Breast epithelium (tissue), 4 donors: ENCODE results near the gene GRIP1. TPM values are rescaled to one million over a fixed set of nuclear protein-coding genes. Genes with fewer than 3 reads are reported as not detected.

Experiments
- DNase-seq, 2 donors: peaks; one replicate each; pipeline ENCODE4 v3.0.0-alpha.2; 2019; ENCODE audit warnings: low spot score in 2 of 2
- H3K27ac ChIP-seq, 2 donors: fragments of 200-600 bp; sonication (generic) in 1 of 2; one replicate each; pipeline ENCODE4 v1.5.1; 2016 to 2019; ENCODE audit warnings: mild to moderate bottlenecking in 1 of 2
- H3K27me3 ChIP-seq, 2 donors: fragments of 200-600 bp; sonication (generic) in 1 of 2; one replicate each; pipeline versions ENCODE4 v1.5.1 to v1.6.0; 2017 to 2019; ENCODE audit warnings: control low read depth in 1 of 2, mild to moderate bottlenecking in 1 of 2
- H3K36me3 ChIP-seq: fragments of 200-600 bp; one replicate; pipeline ENCODE4 v1.5.1; 2019
- H3K4me1 ChIP-seq, 2 donors: fragments of 200-600 bp; sonication (generic); one replicate each; pipeline ENCODE4 v1.5.1; 2016 to 2019; ENCODE audit warnings: control low read depth in 1 of 2
- H3K4me3 ChIP-seq, 3 donors: fragments of 200-600 bp; sonication (generic); 1 replicate in 2 of 3; 2 replicates in 1 of 3; pipeline ENCODE4 v1.5.1; 2016 to 2019; ENCODE audit warnings: mild to moderate bottlenecking in 3 of 3, moderate library complexity in 2 of 3
- H3K9me3 ChIP-seq, 2 donors: fragments of 200-600 bp; sonication (generic) in 1 of 2; one replicate each; pipeline ENCODE4 v1.5.1; 2016 to 2019; ENCODE audit warnings: control low read depth in 1 of 2
- POLR2A ChIP-seq: fragments of 450-650 bp; IDR thresholded peaks from one replicate; pipeline ENCODE4 v1.6.1; 2016; ENCODE audit warnings: antibody characterized with exemption, mild to moderate bottlenecking, moderate library complexity
- POLR2AphosphoS5 ChIP-seq, 3 donors: sonication (generic); formaldehyde crosslinking; IDR thresholded peaks; one replicate each; pipeline ENCODE4 v1.6.1; 2017; ENCODE audit warnings: antibody characterized with exemption in 3 of 3
- intact Hi-C: fragments of 100-400 bp; cut with DNase I; formaldehyde crosslinking; loops from one replicate; pipeline ENCODE4 v1.15.1; 2023; ENCODE audit warnings: low total_unique reads
- total RNA-seq, 3 donors: library from RNA; depleted of rRNA; stranded (reverse); fragments of >200 nt; gene quantifications; one replicate each; pipeline ENCODE4 v1.1.0, GENCODE V29; 2016
- TF ChIP-seq, protein P1 (sequence below), 3 donors: fragments of 450-650 bp; IDR thresholded peaks; one replicate each; pipeline ENCODE4 v1.5.1; 2016 to 2017; ENCODE audit warnings: antibody characterized with exemption in 3 of 3, mild to moderate bottlenecking in 3 of 3, moderate library complexity in 3 of 3

Gene GRIP1
- total RNA-seq, 3 donors from 2014 or later = 0.48 to 6.3 (median 2.9) TPM

DNA sequence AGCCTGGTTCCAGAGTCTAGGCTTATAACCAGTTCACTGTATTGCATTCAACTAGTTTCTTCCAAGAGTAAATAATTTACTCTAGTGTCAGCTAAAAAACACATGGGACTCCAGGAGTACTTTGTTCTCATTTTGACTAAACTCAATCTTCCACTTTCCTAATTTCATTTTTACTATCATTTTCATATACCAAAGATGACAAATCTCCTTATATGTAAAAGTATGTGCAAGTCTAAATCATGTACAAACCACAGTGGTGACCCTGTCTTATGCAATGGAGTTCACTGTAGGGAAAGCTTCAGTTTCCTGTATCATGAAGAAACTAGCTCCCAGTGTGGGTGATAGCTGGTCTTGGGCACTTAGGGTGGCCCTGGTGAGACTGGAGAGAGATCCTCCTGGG is 225.0 kb downstream of the GRIP1 start:
- intact Hi-C loops = no loop called here
- Histone ChIP-seq H3K4me1 (no peaks in the 10 kb centered on the region), H3K4me3 (no peak overlapping the region), H3K27ac (no peak overlapping the region), H3K36me3 (no peaks in the 10 kb centered on the region), H3K9me3 (no peaks in the 10 kb centered on the region), H3K27me3 (no peaks in the 10 kb centered on the region)
- no peak for TF ChIP-seq POLR2AphosphoS5 (IDR thresholded peaks at IDR 0.05)
- TF ChIP-seq, protein P1, sequence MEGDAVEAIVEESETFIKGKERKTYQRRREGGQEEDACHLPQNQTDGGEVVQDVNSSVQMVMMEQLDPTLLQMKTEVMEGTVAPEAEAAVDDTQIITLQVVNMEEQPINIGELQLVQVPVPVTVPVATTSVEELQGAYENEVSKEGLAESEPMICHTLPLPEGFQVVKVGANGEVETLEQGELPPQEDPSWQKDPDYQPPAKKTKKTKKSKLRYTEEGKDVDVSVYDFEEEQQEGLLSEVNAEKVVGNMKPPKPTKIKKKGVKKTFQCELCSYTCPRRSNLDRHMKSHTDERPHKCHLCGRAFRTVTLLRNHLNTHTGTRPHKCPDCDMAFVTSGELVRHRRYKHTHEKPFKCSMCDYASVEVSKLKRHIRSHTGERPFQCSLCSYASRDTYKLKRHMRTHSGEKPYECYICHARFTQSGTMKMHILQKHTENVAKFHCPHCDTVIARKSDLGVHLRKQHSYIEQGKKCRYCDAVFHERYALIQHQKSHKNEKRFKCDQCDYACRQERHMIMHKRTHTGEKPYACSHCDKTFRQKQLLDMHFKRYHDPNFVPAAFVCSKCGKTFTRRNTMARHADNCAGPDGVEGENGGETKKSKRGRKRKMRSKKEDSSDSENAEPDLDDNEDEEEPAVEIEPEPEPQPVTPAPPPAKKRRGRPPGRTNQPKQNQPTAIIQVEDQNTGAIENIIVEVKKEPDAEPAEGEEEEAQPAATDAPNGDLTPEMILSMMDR (IDR thresholded peaks at IDR 0.05) = no peak
- DNase-seq = no peak

DNA sequence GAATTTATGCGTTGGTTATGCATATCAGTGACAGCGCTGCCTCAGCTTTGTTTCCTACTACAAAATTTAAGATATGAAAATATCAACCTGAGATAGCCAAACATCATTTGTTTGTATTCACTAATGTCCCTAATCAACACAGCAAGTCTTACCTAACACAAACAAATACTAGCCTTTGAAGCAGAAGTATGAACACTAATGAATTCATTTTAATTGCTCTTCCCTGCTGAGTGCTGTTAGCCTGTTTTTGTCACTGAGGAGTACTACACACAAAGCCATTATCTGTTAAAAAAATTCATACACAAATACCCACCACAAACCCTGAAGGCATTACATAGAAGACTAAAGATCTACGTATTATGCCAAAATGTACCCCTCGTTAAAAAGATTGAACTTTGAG is 225.8 kb downstream of the GRIP1 start:
- no peak overlapping the region for H3K27ac ChIP-seq
- intact Hi-C loops = no loop called here
- no peaks in the 10 kb centered on the region for H3K36me3 ChIP-seq
- H3K4me1 ChIP-seq = no peaks in the 10 kb centered on the region
- H3K4me3 ChIP-seq = no peak overlapping the region
- no peaks in the 10 kb centered on the region for H3K27me3 ChIP-seq
- H3K9me3 ChIP-seq = no peaks in the 10 kb centered on the region
- TF ChIP-seq POLR2A = no peak
- TF ChIP-seq POLR2AphosphoS5 (IDR thresholded peaks at IDR 0.05) = no peak
- TF ChIP-seq, protein P1 (IDR thresholded peaks at IDR 0.05) = no peak
- no peak for DNase-seq

DNA sequence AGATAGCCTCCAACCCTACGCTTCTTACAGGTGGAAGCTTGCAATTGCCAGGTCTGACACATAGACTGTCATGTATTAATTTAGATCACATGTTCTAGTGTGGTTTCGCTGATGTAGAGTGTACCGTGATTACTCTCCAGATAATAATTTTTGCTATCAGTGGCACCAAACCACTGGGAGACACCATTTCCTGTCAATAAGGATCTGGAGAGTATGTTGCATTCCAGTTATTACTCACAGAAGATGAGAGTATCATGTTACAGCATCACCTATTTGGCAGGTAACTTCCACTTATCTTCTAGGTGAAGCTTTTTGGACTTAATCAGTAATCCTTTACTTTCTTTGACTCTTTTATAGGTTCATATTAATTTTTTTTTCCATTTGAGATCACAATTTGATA is 229.3 kb downstream of the GRIP1 start:
- no peak overlapping the region for H3K27ac ChIP-seq
- no peaks in the 10 kb centered on the region for H3K9me3 ChIP-seq
- DNase-seq = no peak
- TF ChIP-seq POLR2A (no peak), POLR2AphosphoS5 (IDR thresholded peaks at IDR 0.05) (no peak)
- TF ChIP-seq, protein P1 (IDR thresholded peaks at IDR 0.05) = no peak
- no peaks in the 10 kb centered on the region for H3K36me3 ChIP-seq
- H3K27me3 ChIP-seq = no peaks in the 10 kb centered on the region
- H3K4me3 ChIP-seq = no peak overlapping the region
- intact Hi-C loops = no loop called here
- H3K4me1 ChIP-seq = no peaks in the 10 kb centered on the region

- Histone ChIP-seq H3K9me3 (no peaks in the 10 kb centered on the region), H3K36me3 (no peaks in the 10 kb centered on the region), H3K27ac (no peak overlapping the region), H3K4me3 (no peak overlapping the region), H3K27me3 (no peaks in the 10 kb centered on the region), H3K4me1 (no peaks in the 10 kb centered on the region)
- no peak for TF ChIP-seq POLR2A
- TF ChIP-seq, protein P1 (IDR thresholded peaks at IDR 0.05) = no peak
- TF ChIP-seq POLR2AphosphoS5 (IDR thresholded peaks at IDR 0.05) = no peak
- intact Hi-C loops = no loop called here
- DNase-seq = no peak
These were observed 231.2 kb downstream of the GRIP1 start for GRCh38 chr12:66447643-66448042.

- Histone ChIP-seq H3K4me3 (no peak overlapping the region), H3K36me3 (no peaks in the 10 kb centered on the region), H3K27me3 (no peaks in the 10 kb centered on the region), H3K4me1 (no peaks in the 10 kb centered on the region), H3K27ac (no peak overlapping the region), H3K9me3 (no peaks in the 10 kb centered on the region)
- intact Hi-C loops = no loop called here
- no peak for DNase-seq
- no peak for TF ChIP-seq POLR2AphosphoS5 (IDR thresholded peaks at IDR 0.05)
- TF ChIP-seq POLR2A = no peak
- TF ChIP-seq, protein P1 (IDR thresholded peaks at IDR 0.05) = no peak
These were observed 232.6 kb downstream of the GRIP1 start for GRCh38 chr12:66446276-66446675.
